Right renal pelvis (tissue), 4 donors: ENCODE data around the gene TNFAIP3. TPM values are rescaled to one million over a fixed set of nuclear protein-coding genes. Genes with fewer than 3 reads are reported as not detected.
"Not testable (repeated sequence)": the region's sequence is repeated elsewhere in the genome, so short reads cannot be mapped to it uniquely, and the experiment has no call there.

Experiments used
- DNase-seq, 4 donors: peaks; one replicate each; pipeline ENCODE4 v3.0.0-alpha.2; 2013; ENCODE audit warnings: low read depth in 4 of 4, low spot score in 3 of 4, missing footprints in 1 of 4
- polyA plus RNA-seq, 4 donors: library from polyadenylated mRNA; unstranded; fragments of 120-200 nt; gene quantifications; one replicate each; pipeline ENCODE4 v1.2.1, GENCODE V29; 2013; ENCODE audit not compliant: insufficient read length in 4 of 4

Gene TNFAIP3
- polyA plus RNA-seq, result 1 to 10 TPM; 8.9 to 9.8 (median 9.3) TPM

DNA sequence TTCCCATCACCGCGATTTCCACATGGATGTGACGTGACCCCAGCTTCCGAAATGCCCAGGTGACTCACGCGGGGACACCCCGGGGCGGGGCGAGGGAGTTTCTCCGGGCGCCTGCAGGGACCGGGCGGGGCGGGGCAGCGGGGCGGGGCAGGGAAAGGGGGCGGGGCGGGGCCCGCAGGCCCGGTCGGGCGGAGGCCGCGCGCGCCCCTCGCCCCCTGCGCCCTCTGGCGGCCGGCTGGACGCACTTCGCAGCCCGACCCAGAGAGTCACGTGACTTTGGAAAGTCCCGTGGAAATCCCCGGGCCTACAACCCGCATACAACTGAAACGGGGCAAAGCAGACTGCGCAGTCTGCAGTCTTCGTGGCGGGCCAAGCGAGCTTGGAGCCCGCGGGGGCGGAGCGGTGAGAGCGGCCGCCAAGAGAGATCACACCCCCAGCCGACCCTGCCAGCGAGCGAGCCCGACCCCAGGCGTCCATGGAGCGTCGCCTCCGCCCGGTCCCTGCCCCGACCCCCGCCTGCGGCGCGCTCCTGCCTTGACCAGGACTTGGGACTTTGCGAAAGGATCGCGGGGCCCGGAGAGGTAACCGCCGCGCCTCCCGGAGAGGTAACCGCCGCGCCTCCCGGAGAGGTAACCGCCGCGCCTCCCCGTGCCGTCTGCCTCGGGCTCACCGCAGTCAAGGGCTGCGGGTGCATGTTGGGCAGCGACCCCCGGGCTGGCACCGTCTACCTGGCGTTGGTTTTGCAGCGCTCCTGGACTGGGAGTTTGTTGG lies at the start of gene TNFAIP3:
Gene TNFAIP3 (plus strand): TSS at position 346 of the 771 bp plus-strand sequence. CDS start 3,969 bp downstream, outside the sequence.
- peak; percentile 81 to 88 (median 82) for DNase-seq

DNA sequence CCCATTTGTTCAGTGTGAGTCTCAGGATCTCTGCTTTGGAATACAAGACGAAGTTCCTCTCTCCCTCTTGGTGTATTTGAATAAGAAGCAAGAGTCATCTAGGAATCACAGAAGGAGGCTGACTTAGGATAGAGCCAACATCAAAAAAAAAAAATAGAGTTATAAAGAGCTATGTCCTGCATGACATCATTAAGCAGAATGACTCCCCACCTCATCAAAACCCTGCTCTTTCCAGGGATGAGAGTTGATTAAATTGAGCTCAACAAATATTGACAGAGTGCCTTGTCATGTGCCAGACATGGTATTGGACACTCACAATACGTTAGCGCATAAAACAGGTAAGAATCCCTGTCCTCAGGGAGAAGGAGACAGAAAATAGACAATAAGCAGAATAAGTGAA lies 48.6 kb upstream of the TNFAIP3 start:
- no peak for DNase-seq

- no peak for DNase-seq
These were observed 47.3 kb upstream of the TNFAIP3 start for GRCh38 chr6:137819740-137820139.

DNA sequence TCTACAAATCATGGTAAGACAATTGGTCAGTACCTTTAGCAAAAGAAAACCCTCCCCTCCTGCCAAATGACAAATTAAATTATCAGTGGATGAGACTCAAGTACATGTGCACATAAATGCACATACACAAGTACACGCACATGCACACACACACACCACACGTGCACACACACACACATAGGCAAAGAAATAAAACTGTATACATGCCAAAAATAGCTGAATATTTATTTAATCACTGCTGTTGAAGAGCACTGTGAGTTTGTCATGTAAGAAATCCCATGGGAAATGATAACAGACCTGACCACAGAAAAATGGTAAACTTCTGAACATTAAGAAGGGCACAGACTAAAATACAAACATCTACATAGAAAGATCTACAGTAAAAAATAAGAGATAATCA lies 46.6 kb upstream of the TNFAIP3 start:
- no peak for DNase-seq

GRCh38 chr6:137820952-137821351 lies 46.1 kb upstream of the TNFAIP3 start:
- no peak for DNase-seq

- no peak for DNase-seq
These were observed 45.6 kb upstream of the TNFAIP3 start for GRCh38 chr6:137821491-137821890.

GRCh38 chr6:137823826-137824555 lies 43.1 kb upstream of the TNFAIP3 start:
- no peak for DNase-seq

DNA sequence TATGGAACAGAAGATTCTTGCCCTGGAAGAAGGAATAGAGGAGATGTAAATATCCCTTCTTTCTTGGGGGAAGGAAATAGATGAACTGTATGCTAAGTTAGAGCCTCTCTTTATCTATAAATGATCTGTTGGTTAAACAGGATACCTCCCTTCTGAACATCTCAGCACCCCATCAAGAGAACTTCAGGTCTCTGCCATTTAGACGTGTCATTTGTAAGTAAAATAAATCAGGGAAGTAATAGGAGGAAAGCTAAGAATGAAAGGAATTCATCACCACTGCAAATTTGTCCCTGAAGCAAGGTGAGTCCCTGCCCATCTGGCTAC lies 42.5 kb upstream of the TNFAIP3 start:
- no peak for DNase-seq

GRCh38 chr6:137824896-137825295 lies 42.2 kb upstream of the TNFAIP3 start:
- no peak for DNase-seq

- DNase-seq, result no peak
These were observed 39.6 kb upstream of the TNFAIP3 start for GRCh38 chr6:137827411-137827940.

DNA sequence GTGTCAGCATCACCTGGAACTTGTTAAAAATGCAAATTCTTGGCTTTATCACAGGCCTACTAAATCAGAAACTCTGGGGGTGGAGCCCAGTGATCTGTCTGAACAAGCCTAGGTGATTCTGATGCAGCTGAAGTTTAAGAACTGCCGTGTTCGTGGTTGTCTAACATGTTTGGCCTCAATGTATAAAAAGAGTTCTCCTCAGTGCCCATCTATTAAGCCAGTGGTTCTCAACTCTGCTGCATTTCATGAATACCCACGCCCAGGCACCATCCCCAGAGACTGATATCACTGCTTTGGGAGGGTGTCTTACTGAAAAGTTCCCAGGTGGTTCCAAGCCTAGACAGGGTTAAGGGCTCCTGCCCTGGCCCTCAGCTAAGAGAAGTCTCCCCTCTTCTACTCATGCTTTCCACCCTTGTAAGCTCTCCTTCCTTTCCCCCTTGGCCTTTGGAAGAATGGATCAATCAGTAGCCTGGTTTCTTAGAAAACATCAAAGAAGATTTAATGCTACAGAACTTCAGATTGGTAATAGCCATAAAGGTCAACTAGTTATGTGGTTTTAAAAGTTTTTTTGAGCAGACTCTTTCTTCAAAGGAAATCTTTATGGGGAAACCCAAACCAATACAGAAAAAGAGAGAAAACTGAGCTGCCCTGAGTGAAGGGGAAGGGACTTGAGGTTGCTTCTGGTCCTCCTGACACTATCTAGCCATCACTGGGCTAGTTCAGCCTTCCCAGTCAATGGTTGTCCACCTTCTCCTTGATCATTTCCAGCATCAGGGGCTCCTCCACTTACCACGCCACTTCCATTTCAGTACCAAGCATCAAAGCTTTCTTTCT lies 38.9 kb upstream of the TNFAIP3 start:
- no peak for DNase-seq

GRCh38 chr6:137829641-137830083 lies 37.4 kb upstream of the TNFAIP3 start:
- no peak for DNase-seq

DNA sequence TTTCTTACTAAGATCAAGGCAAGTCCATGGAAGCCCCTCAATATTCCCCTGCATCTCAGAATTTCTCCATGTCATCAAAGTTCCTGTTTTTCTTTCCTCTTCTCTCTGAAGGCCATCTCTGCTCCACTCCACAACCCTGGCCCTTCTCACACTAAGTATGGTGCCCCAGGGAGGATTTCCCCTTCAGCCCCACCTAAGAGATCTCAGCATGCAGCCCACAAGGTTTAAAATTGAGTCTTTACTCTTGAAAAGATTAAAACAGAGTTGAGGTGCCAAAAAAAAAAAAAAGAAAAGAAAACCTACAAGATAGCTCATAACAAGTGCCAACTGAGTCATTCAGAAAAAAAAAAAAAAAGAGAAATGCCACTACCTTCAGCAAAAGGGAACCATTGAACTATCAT lies 36.5 kb upstream of the TNFAIP3 start:
- DNase-seq, result no peak

- no peak for DNase-seq
These were observed 34.9 kb upstream of the TNFAIP3 start for GRCh38 chr6:137832110-137832509.

DNA sequence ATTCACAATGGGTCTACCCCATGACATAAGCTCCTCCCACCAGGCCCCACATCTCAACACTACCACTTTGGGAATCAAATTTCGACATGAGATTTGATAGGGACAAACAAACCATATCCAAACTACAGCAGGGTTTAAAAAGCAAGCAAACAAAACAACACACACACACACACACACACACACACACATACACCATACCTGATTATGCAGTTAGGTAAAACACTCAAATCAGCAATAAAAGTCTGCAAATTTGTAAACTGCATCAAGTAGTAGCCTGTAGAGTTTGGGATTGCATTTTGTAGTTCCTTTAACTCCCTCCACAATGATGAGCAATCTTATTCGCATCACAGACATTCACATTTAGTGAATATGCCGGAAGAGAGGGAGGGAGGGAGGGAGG lies 32.6 kb upstream of the TNFAIP3 start:
- no peak for DNase-seq

DNA sequence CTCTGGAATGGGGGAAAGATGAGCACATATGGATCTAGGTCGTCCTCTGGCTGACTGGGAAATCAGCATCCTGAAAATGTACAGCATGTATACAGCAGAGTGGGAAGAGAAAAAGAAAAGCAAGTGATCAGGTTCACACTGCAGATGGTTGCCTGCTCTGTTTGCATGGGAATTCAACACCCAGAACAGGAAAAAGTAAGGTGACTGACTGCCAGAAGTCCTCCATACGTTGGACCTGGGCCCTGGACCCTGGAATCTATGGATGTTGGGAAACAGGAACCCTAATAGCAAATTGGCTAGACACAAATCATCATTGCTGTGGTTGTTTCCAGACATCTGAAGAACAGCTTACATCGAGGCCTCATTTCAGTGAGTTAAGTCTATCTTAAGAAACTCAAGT lies 30.3 kb upstream of the TNFAIP3 start:
- no peak for DNase-seq

- not testable (repeated sequence) for DNase-seq
These were observed 29.0 kb upstream of the TNFAIP3 start for GRCh38 chr6:137838090-137838489.

- DNase-seq, result not testable (repeated sequence)
These were observed 28.5 kb upstream of the TNFAIP3 start for GRCh38 chr6:137838597-137838996.

- DNase-seq, result no peak
These were observed 28.0 kb upstream of the TNFAIP3 start for GRCh38 chr6:137839076-137839475.

DNA sequence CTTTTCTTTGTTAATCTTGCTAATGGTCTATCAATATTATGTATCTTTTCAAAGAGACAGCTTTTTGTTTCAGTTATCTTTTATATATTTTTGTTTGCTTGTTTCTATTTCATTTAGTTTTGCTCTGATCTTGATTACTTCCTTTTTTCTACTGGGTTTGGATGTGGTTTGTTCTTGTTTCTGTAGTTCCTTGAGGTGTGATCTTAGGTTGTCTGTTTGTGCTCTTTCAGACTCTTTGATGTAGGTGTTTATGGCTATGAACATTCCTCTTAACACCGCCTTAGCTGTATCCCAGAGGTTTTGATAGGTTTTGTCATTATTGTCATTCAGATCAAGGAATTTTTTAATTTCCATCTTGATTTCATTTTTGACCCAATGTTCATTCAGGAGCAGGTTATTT lies 26.8 kb upstream of the TNFAIP3 start:
- no peak for DNase-seq

DNA sequence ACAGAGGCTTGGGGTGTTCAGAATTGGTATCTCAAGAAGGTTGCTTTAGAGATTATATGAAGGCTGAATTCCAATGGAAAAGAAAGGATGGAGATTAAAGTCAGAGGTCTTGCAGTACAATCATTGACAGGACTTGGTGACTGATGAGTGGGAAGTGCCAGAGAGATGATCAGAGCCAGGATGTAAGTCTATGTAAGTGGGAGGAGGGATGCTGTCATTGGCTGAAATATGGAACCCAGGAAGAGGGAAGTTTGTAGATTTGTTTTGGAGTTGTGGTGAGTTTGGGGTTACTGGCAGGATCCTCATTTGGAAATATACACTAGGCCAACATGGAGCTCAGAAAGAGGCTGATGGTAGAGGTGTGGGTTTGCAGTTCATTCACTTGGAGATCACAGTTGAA lies 23.8 kb upstream of the TNFAIP3 start:
- DNase-seq, result no peak
